ENCODE data around the gene DTD1.

DNA sequence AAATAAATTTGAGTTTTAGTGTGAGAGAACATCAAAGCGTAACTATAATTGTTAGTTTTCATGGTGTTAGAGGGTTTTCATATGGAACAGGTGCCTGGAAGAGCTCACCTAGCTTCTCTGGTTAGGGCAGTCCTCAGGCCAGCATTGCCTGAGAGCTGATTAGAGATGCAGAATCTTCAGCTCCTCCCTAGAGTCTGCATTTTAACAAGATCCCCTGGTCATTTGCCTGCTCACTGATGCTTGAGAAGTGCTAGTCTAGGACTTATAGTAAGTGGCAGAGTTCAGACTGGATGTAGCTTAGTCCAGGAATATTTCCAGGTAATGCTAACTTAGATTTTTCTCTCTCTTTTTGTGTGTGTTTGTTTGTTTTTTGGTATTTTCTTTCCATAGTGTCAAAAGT, 42.3 kb upstream of the DTD1 start:
- TF ChIP-seq, protein P1, sequence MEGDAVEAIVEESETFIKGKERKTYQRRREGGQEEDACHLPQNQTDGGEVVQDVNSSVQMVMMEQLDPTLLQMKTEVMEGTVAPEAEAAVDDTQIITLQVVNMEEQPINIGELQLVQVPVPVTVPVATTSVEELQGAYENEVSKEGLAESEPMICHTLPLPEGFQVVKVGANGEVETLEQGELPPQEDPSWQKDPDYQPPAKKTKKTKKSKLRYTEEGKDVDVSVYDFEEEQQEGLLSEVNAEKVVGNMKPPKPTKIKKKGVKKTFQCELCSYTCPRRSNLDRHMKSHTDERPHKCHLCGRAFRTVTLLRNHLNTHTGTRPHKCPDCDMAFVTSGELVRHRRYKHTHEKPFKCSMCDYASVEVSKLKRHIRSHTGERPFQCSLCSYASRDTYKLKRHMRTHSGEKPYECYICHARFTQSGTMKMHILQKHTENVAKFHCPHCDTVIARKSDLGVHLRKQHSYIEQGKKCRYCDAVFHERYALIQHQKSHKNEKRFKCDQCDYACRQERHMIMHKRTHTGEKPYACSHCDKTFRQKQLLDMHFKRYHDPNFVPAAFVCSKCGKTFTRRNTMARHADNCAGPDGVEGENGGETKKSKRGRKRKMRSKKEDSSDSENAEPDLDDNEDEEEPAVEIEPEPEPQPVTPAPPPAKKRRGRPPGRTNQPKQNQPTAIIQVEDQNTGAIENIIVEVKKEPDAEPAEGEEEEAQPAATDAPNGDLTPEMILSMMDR (IDR thresholded peaks at IDR 0.05; ENCODE audit: insufficient read depth, low read depth, low read length) = no peak
- no peak for TF ChIP-seq EZH2 (IDR thresholded peaks at IDR 0.05; ENCODE audit: insufficient read depth, low read length)

Measured in astrocyte (in vitro differentiated cells and primary cell).